ENCODE data around the gene KLF9.
"Not testable (repeated sequence)": the region's sequence is repeated elsewhere in the genome, so short reads cannot be mapped to it uniquely, and the experiment has no call there.

Gene KLF9

DNA sequence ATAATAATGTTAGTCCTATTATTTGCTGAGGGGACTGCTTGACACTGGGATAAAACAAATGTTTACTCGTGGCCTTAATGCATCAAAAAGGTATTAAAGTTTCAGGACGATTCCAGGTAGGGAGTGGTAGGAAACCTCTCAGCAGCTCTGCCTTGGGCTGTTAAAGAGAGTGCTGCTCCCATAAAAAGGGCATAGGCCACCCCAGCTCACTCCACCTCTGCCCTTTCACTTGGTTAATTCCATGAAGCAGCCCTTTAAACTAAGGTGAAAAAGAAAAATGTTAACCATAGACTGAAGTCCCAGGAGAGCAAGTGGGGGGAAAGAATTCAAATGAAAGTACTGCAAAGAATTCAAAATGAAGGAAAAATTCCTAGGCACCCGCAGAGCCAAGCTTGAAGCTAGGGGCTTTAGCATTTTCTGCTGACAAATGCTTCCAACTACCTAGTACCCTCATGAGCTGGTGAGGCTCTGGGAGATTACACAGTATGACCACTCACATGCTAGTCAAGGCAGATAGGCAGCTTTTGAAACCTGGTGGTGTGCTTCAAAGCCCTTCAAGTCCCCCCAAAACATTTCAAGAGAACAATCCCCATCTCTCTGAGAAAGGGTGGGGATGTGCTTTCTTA lies 8.5 kb downstream of the KLF9 start:
- no peak for FAIRE-seq
- no peak for DNase-seq (ENCODE audit: low spot score)

DNA sequence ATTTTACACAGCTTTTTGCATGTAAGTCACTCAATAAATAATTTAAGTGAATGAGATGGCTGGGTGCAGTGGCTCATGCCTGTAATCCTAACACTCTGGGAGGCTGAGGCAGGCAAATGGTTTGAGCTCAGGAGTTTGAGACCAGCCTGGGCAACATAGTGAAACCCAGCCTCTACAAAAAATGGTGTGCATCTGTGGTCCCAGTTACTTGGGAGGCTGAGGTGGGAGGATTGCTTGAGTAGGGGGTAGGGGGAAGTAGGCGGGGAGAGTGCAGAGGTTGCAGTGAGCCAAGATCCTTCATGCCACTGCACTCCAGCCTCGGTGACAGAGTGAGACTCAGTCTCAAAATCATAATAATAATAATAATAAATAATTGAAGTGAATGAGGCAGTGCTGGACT lies 10.2 kb downstream of the KLF9 start:
- no peak for DNase-seq (ENCODE audit: low spot score)
- no peak for FAIRE-seq

DNA sequence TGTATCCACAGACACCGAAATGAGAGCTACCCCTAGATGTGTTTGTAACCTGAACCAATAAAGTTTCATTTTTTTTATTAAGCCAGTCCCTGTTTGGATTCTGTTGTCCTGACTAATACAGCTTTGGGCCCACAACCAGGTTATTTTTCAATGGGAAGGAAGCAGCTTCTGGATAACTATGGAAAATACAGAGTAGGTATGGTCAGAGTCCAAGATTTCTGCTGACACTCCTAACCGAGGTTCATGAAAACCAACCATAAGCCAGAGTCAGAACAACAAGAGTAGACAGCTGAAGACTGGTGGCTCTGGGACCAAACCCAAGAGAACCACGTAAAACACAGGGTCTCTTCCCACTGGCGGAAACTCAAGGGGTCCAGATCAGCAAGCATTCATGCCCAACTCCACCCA lies 10.8 kb downstream of the KLF9 start:
- FAIRE-seq (no peak), DNase-seq (ENCODE audit: low spot score) (no peak)

DNA sequence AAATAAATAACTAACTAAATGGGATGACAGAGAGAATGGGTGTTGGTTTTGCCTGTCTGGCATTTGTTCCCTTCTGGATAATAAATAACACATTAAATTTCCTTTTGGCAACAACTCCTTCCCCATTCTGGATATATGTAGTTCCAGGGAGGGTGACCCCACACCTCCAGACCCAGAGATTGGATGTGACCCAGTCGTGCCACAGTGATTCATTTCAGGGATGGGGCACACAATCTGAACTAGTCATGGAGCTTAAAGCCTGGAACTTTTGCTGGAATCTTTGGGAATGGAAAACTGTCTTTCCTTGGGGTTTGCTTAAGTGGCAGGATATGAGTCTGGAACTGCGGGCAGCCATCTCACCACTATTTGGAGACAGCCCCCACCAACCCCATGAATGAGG lies 11.3 kb downstream of the KLF9 start:
- FAIRE-seq (no peak), DNase-seq (ENCODE audit: low spot score) (no peak)

DNA sequence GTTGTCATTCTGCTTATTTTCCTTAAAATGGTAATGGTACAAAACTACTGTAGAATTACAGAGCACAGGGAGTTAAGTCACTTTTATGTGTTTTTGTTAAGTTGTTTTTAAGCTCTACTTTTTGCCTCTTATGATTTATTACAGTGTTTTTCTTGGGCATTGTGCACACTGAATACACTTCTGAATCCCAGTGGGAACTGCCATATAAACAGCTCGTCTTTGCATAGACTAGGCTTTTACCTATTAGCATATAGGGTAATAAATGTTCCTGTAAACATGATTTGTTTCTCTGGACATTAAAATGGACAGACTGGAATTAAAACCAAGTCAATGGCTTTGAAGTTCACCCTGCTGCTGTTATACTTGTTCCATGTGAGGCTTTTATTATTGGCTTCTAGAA lies 12.2 kb downstream of the KLF9 start:
- no peak for DNase-seq (ENCODE audit: low spot score)
- no peak for FAIRE-seq

DNA sequence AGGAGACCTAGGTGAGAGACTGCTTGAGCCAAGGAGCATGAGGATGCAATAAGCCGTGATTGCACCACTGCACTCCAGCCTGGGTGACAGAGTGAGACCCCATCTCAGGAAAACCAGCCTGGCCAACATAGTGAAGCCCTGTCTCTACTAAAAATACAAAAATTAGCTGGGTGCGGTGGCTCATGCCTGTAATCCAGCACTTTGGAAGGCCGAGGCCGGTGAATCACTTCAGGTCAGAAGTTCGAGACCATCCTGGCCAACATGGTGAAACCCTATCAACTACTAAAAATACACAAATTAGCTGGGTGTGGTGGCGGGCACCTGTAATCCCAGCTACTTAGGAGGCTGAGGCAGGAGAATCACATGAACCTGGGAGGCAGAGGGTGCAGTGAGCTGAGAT lies 13.2 kb downstream of the KLF9 start:
- not testable (repeated sequence) for FAIRE-seq; DNase-seq (ENCODE audit: low spot score)

DNA sequence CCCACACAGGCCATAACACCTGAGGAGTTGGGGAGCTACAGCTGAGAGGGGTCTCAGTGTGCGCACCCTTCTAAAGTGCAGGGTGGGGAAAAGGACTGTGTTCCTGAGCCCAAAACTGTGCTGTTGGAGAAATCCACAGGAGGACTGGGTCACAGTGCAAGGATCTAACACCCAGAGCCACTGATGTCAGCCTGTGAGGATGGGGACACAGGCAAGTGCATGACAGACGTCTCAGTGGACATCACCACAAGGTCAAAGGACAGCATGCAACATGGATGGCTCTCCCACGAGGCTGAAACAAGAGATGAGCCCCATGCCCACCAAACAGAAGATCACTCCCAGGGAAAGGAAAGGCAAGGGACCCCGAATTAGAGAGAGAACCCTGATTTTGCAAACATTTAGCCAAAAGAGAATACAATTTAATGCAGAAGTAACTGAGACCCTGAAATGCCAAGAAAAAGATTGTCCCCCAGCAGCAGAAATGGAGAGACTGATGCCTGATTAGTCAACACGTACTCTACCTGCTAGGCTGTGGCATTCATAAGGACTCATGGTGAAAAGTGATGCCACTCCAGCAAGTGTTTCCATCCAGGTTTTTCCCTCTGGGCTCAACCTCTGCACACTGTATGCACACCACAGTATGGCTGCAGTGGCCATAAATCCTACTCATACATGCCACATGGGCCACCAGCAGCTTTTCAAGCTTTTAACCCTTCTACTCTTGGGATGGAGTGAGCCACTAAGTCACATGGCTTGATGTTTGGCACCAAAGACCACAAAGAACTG lies 14.2 kb downstream of the KLF9 start:
- FAIRE-seq (no peak), DNase-seq (ENCODE audit: low spot score) (no peak)

DNA sequence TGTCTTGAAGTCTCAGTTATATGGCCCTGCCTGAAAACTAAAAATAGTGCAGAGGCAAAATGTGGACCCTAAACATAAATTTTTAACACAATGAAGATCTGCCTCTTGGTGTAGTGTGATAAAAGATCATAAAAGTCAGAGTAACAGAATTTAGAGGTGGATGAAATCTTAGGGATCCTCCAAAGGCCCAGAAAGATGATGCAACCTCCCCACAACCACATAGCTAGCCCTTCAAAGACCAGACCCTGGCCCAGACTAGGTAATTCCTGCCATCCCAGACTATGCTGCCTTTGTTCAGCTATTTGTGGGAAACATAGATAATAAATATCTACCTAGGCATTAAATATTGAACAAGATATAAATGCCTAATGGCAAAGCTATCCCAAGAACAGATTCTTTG lies 15.3 kb downstream of the KLF9 start:
- DNase-seq (ENCODE audit: low spot score) = no peak
- FAIRE-seq = no peak

DNA sequence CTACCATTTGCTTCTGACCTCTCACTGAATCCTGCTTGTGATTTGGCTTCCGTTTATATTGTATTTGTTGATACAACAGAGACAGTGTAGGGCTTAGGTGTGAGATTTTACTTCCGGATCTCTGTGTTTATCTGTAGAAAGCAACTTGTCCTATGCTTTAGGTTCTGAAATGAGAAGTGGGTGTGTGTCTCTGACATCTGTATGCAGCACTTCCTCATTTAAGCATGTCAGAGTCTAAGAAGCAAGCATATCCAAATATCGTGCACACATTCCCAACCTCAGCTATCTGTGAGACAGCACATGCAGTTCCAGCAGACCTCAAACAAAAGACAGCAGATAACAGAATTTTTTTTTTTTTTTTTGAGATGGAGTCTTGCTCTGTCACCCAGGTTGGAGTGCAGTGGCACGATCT lies 16.3 kb downstream of the KLF9 start:
- FAIRE-seq = no peak
- DNase-seq (ENCODE audit: low spot score) = no peak

DNA sequence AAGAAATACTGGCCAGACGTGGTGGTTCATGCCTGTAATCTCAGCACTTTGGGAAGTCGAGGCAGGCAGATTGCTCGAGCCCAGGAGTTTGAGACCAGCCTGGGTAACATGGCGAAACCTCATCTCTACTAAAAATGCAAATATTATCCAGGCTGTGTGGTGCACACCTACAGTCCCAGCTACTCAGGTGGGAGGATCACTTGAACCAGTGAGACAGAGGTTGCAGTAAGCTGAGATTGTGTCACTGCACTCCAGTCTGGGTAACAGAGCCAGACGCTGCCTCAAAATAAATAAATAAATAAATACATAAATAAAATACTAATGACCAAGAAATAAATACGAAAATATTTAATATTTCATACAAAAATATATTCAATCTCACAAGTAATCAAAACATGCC lies 18.8 kb downstream of the KLF9 start:
- FAIRE-seq = no peak
- DNase-seq (ENCODE audit: low spot score) = no peak

DNA sequence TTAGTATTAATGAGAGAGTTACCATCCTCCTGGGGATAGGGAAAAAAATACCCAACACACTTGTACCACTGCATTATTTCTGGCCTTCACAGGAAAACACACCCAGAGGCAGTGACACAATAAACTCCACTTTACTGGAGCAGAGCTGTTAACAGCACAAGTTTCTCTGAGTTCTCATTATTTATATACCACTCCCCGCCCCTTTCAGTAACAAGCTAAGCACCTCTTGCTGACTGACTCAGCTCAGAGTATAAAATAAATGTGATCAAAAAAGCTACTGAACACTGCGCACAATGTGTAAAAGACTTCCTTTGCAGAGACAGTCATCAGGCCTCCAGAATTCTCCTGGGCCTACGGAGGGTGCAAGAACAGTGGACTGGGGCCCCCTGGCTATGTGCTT lies 21.6 kb downstream of the KLF9 start:
- no peak for FAIRE-seq
- no peak for DNase-seq (ENCODE audit: low spot score)

DNA sequence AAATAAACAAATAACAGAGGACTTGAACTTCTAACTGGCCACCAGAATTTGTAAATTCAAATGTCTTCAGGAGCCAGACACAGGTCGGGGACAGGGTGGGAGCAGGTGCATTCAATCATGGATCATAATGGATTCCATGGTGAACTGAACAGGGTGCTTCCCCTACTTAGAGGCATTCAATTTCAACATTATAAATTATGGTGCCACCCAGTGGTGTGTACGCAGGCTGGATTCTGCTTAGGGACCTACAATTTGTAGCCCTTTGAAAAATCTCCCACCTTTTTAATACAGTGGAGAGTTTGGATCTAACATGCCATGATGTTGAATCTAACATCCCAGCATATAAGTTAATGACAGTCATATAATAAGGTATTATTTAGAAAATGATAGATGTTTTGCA lies 22.3 kb downstream of the KLF9 start:
- no peak for DNase-seq (ENCODE audit: low spot score)
- FAIRE-seq = no peak

DNA sequence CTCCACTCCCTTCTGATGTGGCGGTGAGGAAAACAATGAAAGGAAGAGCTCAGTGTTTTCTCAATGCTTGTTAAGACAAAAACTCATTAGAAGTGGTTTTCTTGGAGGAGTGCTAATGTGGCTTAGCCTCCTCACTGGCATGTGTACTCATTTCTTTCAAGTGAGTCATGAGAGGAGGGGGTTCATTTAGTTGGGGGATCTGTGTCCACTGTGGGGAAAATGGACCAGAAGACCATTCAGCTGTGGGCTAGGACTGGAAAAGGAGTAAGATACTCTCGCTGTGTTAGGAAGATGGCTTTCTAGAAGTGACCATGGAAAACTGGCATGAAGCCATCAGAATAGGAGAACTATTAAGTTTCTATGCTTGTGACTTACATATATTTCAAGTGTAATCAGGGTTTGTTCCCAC lies 23.5 kb downstream of the KLF9 start:
- DNase-seq (ENCODE audit: low spot score) (no peak), FAIRE-seq (no peak)

DNA sequence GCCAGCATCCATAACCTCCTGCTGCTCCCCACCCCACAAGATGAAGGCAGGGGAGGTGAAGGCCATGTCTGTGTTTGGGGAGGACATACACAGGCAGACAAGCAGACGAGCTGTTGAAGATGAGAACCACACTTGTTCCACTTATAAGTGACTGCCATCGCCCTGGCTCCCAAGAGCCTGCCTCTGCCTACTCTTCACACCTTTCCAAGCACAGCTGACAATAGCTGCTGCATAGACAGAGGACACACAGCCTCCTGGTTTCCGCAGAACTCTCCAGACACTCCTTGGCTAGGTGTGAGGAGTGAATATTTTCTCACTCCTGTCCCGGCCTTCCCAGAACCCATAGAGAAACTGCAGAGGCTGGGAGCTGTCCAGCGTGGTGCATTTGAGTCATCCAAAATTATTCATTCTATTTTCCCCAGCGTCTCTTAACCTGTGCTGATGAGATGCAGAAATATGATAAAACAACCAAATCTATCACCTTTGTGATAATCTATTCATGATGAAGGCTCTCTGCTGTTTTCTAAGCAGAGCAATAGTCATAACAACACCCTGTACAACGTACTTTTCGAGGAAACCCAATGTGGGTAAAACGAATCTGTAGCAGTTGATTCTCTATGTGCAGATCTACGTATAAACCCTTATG lies 24.7 kb downstream of the KLF9 start:
- DNase-seq (ENCODE audit: low spot score) (no peak), FAIRE-seq (no peak)

DNA sequence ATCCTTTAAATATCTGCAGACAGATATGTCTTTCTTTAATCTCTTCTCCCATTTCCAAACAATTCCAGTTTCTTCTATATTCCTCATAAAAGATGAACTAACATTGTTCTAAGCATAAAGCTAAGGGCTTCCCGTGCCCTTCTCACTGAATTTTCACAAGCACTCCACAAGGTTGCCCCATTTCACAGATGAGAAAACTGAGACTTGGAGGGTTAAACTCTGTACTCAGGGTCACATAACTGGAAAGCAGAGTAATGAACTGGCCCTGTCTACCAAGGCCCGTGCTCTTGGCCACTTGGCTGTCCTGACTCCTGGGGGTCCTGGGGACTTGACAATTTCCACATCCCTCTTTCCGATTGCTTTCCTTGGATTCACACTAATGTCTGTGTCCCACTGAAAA lies 25.3 kb downstream of the KLF9 start:
- DNase-seq (ENCODE audit: low spot score) (no peak), FAIRE-seq (no peak)

DNA sequence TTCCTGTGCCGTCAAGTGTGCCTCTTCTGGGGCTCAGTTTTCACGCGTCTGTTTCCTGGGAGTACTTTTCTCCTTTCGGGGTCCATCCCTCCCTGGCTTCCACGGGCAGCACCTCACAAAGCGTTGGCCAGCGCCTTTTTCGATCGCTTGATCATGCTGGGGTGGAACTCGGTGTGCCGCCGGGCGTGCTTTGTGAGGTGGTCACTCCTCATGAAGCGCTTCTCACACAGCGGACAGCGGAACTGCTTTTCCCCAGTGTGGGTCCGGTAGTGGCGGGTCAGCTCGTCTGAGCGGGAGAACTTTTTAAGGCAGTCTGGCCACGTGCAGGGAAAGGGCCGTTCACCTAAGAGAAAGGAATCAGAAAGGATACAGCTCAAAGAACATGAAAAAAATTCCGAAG lies 26.8 kb downstream of the KLF9 start:
- no peak for DNase-seq (ENCODE audit: low spot score)
- no peak for FAIRE-seq

DNA sequence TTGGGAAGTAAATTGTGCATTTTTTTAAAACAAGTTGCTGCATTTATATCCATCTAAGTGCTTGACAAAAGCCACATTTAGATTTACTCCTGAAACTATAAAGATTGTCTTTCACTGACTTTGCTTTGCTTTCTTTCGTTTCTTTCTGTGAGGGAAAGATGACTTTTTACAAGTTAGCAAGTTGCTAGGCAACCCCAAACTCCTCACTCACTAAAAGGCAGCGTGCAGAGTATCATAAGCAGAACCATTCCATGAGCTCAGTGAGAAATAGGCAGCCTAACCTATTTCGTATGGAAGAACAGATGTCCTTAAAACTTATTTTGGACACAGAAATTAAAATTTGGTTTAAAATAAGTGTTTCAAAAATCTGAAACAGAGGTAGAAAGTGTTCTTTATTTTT lies 29.0 kb downstream of the KLF9 start:
- FAIRE-seq (no peak), DNase-seq (ENCODE audit: low spot score) (no peak)

DNA sequence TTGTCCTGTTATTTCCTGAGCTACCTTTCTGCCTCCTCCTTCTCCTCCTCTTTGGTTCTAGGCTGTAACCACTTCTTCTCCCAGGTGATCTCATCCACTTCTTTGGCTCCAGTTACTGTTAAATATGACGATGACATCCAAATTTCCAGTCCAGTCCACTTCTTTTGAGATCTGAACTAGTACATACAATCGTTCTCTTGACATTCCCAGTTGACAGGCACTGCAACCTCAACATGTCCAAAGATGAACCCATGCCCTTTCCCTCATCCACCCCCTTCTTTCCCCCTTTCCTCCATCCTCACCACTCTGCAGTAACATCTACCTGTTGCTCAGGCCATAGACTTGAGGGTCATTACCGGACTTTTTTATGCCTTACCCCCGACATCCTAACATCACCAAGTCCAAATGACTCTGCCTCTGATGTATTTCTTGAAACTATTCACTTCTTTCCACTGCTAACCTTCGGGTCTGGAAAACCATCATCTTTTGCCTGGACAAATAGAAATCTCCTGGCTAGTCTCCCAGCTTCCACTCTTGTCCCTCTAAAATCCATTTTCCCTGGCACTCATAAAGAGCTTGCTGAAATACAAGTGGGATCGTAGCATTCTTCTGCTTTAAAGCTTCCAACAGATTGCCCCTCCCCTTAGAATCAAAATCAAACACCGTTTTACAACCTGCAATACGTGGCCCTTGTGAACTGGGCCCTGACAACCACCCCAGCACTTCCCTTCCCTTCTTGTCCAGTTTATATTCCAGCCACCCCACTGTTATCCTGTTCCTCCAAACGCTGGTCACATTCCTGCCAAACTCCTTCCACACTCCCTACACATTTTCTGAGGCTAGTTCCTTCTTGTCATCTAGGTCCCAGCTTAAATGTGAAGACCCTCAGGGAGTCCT lies 31.5 kb downstream of the KLF9 start:
- no peak for DNase-seq (ENCODE audit: low spot score)
- no peak for FAIRE-seq

DNA sequence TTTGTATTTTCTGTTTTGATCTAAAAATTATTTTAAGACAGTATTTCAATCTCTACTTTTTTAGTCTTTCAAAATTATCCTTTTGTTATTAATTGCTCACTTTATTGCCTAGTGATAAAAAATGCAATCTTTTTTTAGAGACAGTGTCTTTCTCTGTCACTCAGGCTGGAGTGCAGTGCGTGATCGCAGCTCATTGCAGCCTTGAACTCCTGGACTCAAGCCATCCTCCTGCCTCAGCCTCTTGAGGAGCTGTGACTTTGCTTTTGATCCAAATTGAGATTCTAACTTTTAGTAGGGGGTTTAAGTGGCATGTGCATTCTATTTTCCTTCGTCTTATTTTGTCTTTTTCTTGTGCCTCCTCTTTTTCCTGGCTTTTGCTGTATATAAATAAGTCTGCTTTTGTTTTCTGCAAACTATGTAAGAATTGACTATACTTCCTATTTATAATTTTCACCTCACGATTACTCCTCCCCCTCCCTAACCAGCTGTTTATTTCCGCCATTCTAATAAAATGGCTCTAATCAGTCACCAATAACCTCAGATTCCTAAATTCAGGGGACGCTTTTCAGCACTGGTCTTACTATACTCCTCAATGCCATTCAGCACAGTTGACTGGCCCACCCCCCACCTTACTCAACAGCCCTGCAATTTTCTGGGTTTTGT lies 32.3 kb downstream of the KLF9 start:
- DNase-seq (ENCODE audit: low spot score) (no peak), FAIRE-seq (no peak)

DNA sequence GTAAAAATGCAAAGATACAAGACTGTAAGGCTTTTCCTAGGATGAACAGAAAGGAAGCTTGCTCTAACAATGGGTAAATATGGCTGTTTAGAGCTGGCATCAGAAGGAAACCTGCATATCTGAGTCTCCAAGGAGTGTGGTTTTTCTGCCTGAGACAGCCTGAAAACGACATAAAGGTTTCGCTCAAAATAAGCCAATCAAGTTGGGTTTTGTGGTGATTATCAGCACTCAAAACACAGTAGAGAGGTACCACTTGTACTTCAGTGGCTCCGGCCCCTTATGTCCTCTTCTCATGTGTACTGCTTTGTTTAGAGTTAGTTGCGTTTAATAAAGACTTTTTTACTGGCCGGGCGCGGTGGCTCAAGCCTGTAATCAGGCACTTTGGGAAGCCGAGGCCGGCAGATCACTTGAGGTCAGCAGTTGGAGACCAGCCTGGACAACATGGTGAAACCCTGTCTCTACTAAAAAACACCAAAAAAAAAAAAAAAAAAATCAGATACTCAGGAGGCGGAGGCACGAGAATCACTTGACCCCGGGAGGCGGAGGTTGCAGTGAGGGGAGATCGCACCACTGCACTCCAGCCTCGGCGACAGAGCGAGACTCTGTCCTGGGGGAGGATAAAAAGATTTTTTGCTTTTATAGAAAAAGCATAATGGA lies 39.4 kb downstream of the KLF9 start:
- DNase-seq (ENCODE audit: low spot score) = no peak
- no peak for FAIRE-seq
